H9 (cell line): ENCODE data around the gene MAP1LC3B. TPM values are rescaled to one million over a fixed set of nuclear protein-coding genes. Genes with fewer than 3 reads are reported as not detected.

ENCODE experiments used
- DNase-seq: peaks from one replicate; pipeline ENCODE4 v3.0.0-alpha.2; 2017
- H2AFZ ChIP-seq: one replicate; pipeline ENCODE4 v1.6.1; 2013; ENCODE audit warnings: mild to moderate bottlenecking, low read length, control low read depth, moderate library complexity
- H2AK5ac ChIP-seq: 2 replicates; pipeline ENCODE4 v1.6.1; 2013; ENCODE audit warnings: low read length, control low read depth, mixed read lengths; ENCODE audit not compliant: insufficient read length
- H2BK120ac ChIP-seq: one replicate; pipeline ENCODE4 v1.6.1; 2013; ENCODE audit warnings: low read depth, mild to moderate bottlenecking, low read length, control low read depth, inconsistent platforms; ENCODE audit not compliant: poor library complexity, severe bottlenecking
- H2BK12ac ChIP-seq: 2 replicates; pipeline ENCODE4 v1.6.1; 2013; ENCODE audit warnings: low read length, control low read depth, mixed read lengths, low read depth; ENCODE audit not compliant: insufficient read length
- H2BK15ac ChIP-seq: 2 replicates; pipeline ENCODE4 v1.6.1; 2013; ENCODE audit warnings: low read depth, low read length, control low read depth
- H2BK20ac ChIP-seq: one replicate; pipeline ENCODE4 v1.6.1; 2013; ENCODE audit warnings: low read depth, mild to moderate bottlenecking, low read length, control low read depth, inconsistent platforms; ENCODE audit not compliant: poor library complexity, severe bottlenecking
- H2BK5ac ChIP-seq: 2 replicates; pipeline ENCODE4 v1.6.1; 2013; ENCODE audit warnings: low read length, control low read depth, mixed read lengths; ENCODE audit not compliant: insufficient read length
- H3K14ac ChIP-seq: 2 replicates; pipeline ENCODE4 v1.6.1; 2013; ENCODE audit warnings: low read length, control low read depth; ENCODE audit not compliant: insufficient read depth
- H3K18ac ChIP-seq: 2 replicates; pipeline ENCODE4 v1.6.1; 2013; ENCODE audit warnings: low read depth, mild to moderate bottlenecking, mixed read lengths, low read length, control low read depth; ENCODE audit not compliant: insufficient read length
- H3K23ac ChIP-seq: 2 replicates; pipeline ENCODE4 v1.6.1; 2013; ENCODE audit warnings: low read length, control low read depth, mixed read lengths, low read depth; ENCODE audit not compliant: insufficient read length
- H3K23me2 ChIP-seq: 2 replicates; pipeline ENCODE4 v1.6.1; 2013; ENCODE audit warnings: low read depth, mild to moderate bottlenecking, mixed read lengths, low read length, control low read depth; ENCODE audit not compliant: insufficient read length, poor library complexity, severe bottlenecking
- H3K27ac ChIP-seq: 2 replicates; pipeline ENCODE4 v1.5.1; 2013; ENCODE audit warnings: low read length, control low read depth, mixed read lengths, low read depth; ENCODE audit not compliant: insufficient read length
- H3K27me3 ChIP-seq: 2 replicates; pipeline ENCODE4 v1.6.1; 2013; ENCODE audit warnings: low read length, control low read depth, inconsistent platforms; ENCODE audit not compliant: insufficient read depth
- H3K4ac ChIP-seq: 2 replicates; pipeline ENCODE4 v1.6.1; 2013; ENCODE audit warnings: low read depth, mild to moderate bottlenecking, control low read depth, inconsistent platforms, low read length, moderate library complexity
- H3K4me1 ChIP-seq: 2 replicates; pipeline ENCODE4 v1.6.1; 2013; ENCODE audit warnings: low read length, control low read depth, inconsistent platforms; ENCODE audit not compliant: insufficient read depth
- H3K4me2 ChIP-seq: 2 replicates; pipeline ENCODE4 v1.6.1; 2013; ENCODE audit warnings: low read length, control low read depth, mixed read lengths; ENCODE audit not compliant: insufficient read length, insufficient read depth
- H3K56ac ChIP-seq: 2 replicates; pipeline ENCODE4 v1.6.1; 2013; ENCODE audit warnings: low read depth, mild to moderate bottlenecking, mixed read lengths, low read length, control low read depth; ENCODE audit not compliant: insufficient read length
- H3K79me1 ChIP-seq: 2 replicates; pipeline ENCODE4 v1.6.1; 2013; ENCODE audit warnings: low read depth, mild to moderate bottlenecking, moderate library complexity, low read length, control low read depth, inconsistent platforms; ENCODE audit not compliant: insufficient read depth, poor library complexity, severe bottlenecking
- H3K79me2 ChIP-seq: 2 replicates; pipeline ENCODE4 v1.6.1; 2013; ENCODE audit warnings: low read length, control low read depth, inconsistent platforms; ENCODE audit not compliant: insufficient read depth
- H3K9ac ChIP-seq: 2 replicates; pipeline ENCODE4 v1.6.1; 2013; ENCODE audit warnings: low read length, control low read depth, mixed read lengths; ENCODE audit not compliant: insufficient read length; ENCODE audit errors: extremely low read depth
- H3K9me3 ChIP-seq: one replicate; pipeline ENCODE4 v1.6.1; 2013; ENCODE audit warnings: low read depth, low read length, inconsistent platforms; ENCODE audit not compliant: control insufficient read depth
- H3T11ph ChIP-seq: one replicate; pipeline ENCODE4 v1.6.1; 2013; ENCODE audit warnings: mild to moderate bottlenecking, low read length, control low read depth, inconsistent platforms
- H4K20me1 ChIP-seq: one replicate; pipeline ENCODE4 v1.6.1; 2013; ENCODE audit not compliant: control insufficient read depth, insufficient read length, insufficient read depth
- H4K5ac ChIP-seq: 2 replicates; pipeline ENCODE4 v1.6.1; 2013; ENCODE audit warnings: low read depth, mild to moderate bottlenecking, mixed read lengths, low read length, control low read depth; ENCODE audit not compliant: insufficient read length
- H4K8ac ChIP-seq: replicated peaks from 2 replicates; pipeline ENCODE4 v1.6.1; 2013; ENCODE audit warnings: low read length, control low read depth, mixed read lengths, low read depth; ENCODE audit not compliant: insufficient read length
- H4K91ac ChIP-seq: 2 replicates; pipeline ENCODE4 v1.6.1; 2013; ENCODE audit warnings: low read depth, mild to moderate bottlenecking, moderate library complexity, mixed read lengths, low read length, control low read depth; ENCODE audit not compliant: insufficient read length
- H3K27ac Mint-ChIP-seq, 3 experiments: 2 replicates in 2 of 3; 3 replicates in 1 of 3; pipeline ENCODE4 v1.8.0; 2020 to 2021; ENCODE audit warnings: mixed read lengths in 3 of 3, mild to moderate bottlenecking in 1 of 3, moderate library complexity in 1 of 3
- H3K27me3 Mint-ChIP-seq: 2 replicates; pipeline ENCODE4 v1.8.0; 2021; ENCODE audit warnings: low read depth, mild to moderate bottlenecking, moderate library complexity, mixed read lengths
- H3K36me3 Mint-ChIP-seq, 3 experiments: 2 replicates in 2 of 3; 3 replicates in 1 of 3; pipeline ENCODE4 v1.8.0; 2020 to 2021; ENCODE audit warnings: low read depth in 3 of 3, mixed read lengths in 3 of 3; ENCODE audit not compliant: insufficient read depth in 1 of 3
- H3K4me1 Mint-ChIP-seq, 2 experiments: 2 replicates each; pipeline ENCODE4 v1.8.0; 2020; ENCODE audit warnings: mixed read lengths in 2 of 2
- H3K4me3 Mint-ChIP-seq, 2 experiments: 2 replicates in 1 of 2; 3 replicates in 1 of 2; pipeline ENCODE4 v1.8.0; 2020 to 2021; ENCODE audit warnings: mild to moderate bottlenecking in 2 of 2, mixed read lengths in 2 of 2, moderate library complexity in 1 of 2
- H3K9me3 Mint-ChIP-seq, 2 experiments: 2 replicates in 1 of 2; 3 replicates in 1 of 2; pipeline ENCODE4 v1.8.0; 2020; ENCODE audit warnings: mild to moderate bottlenecking in 2 of 2, mixed read lengths in 2 of 2, moderate library complexity in 1 of 2
- WGBS: extraction: QIAGEN DNeasy Blood & Tissue Kit; methylation state at CpG from one replicate; pipeline ENCODE4 v1.1.7; 2013; ENCODE audit warnings: missing lambda C conversion rate, low lambda C conversion rate, mixed read lengths; ENCODE audit not compliant: insufficient read length; ENCODE audit errors: extremely low coverage; 5-methylcytosine and 5-hydroxymethylcytosine counted together
- total RNA-seq: library from RNA; stranded (reverse); gene quantifications from 2 replicates; pipeline ENCODE4 v1.2.1, GENCODE V29; 2021
- TF ChIP-seq, protein P1 (sequence below): fragments of 200-600 bp; sonication (generic); conservative IDR thresholded peaks from 3 replicates; pipeline ENCODE4 v1.8.0; 2021; ENCODE audit warnings: antibody characterized with exemption, mild to moderate bottlenecking

The MAP1LC3B gene
- total RNA-seq, 1 experiment from 2014 or later, result 47.1 TPM

DNA sequence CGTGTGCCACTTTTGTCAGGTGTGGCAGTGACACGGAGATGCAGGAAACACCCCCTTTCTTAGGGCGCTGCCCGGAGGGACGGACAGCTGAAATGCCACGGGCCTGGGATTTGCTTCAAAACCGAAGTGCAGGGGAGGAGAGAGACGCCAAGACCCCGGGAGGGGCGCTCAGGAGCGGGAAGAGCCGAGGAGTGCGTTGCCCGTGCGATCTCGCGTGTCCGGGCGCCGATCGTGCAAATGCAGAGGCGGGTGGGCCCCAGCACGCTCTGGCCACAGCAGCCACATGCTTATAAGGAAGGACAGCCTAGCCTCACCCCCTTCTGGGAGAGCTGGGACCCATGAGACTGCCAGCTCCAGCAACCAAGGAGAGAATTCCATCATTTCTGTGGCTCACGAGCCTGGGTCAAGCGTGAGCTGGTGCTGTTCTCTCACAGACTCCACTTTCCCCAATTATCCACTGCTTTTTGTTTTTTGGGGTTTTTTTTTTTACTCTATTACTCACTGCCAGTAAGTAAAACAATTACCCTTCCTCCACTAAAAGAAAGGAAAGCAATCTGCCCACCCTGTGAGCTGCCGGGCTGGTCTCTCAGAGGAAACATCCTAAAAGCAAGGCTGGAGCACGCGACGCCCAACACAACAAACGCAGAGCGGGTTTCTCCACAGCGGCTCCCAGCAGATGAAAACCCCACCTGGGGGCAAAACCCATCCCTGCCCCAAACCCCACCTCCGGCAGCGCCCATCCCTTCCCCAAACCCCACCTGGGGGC, 47.8 kb upstream of the MAP1LC3B start:
- Histone ChIP-seq H4K91ac (no peak overlapping the region), H3K18ac (no peak overlapping the region), H4K20me1 (no peaks in the 10 kb centered on the region), H2BK12ac (no peak overlapping the region), H4K5ac (no peak overlapping the region), H3K14ac (no peak overlapping the region; the same call in 1 of the 2 replicates), H3K27me3 (no peaks in the 10 kb centered on the region), H3K79me1 (peaks cover 3% of the 10 kb centered on the region), H3K4me1 (no peaks in the 10 kb centered on the region; the same call in 1 of the 2 replicates), H3K27ac (no peak overlapping the region), H2BK20ac (no peak overlapping the region), H3K9ac (no peak overlapping the region), H3K56ac (no peak overlapping the region), H3T11ph (no peak overlapping the region), H3K23ac (no peak overlapping the region), H4K8ac (no peak overlapping the region), H2BK120ac (no peak overlapping the region), H3K23me2 (no peaks in the 10 kb centered on the region), H2BK5ac (no peak overlapping the region), H2AK5ac (no peak overlapping the region), H3K79me2 (no peaks in the 10 kb centered on the region), H2BK15ac (no peak overlapping the region), H2AFZ (no peak overlapping the region), H3K4ac (no peak overlapping the region), H3K9me3 (no peaks in the 10 kb centered on the region), H3K4me2 (no peak overlapping the region)
- H3K4me1 Mint-ChIP-seq, result peaks cover 9 to 29% of the 10 kb centered on the region in 2 experiments
- H3K27me3 Mint-ChIP-seq, result no peaks in the 10 kb centered on the region
- H3K27ac Mint-ChIP-seq, result peak overlapping the region; percentile 52 to 84 (median 70); a peak in 4 of 7 replicates
- H3K36me3 Mint-ChIP-seq, result peaks cover 6 to 21% (median 7%) of the 10 kb centered on the region in 3 experiments; a peak in 6 of 7 replicates
- WGBS, result no CpG with 5 or more reads among the region's 34 CpGs
- no peaks in the 10 kb centered on the region for H3K9me3 Mint-ChIP-seq
- TF ChIP-seq, protein P1, sequence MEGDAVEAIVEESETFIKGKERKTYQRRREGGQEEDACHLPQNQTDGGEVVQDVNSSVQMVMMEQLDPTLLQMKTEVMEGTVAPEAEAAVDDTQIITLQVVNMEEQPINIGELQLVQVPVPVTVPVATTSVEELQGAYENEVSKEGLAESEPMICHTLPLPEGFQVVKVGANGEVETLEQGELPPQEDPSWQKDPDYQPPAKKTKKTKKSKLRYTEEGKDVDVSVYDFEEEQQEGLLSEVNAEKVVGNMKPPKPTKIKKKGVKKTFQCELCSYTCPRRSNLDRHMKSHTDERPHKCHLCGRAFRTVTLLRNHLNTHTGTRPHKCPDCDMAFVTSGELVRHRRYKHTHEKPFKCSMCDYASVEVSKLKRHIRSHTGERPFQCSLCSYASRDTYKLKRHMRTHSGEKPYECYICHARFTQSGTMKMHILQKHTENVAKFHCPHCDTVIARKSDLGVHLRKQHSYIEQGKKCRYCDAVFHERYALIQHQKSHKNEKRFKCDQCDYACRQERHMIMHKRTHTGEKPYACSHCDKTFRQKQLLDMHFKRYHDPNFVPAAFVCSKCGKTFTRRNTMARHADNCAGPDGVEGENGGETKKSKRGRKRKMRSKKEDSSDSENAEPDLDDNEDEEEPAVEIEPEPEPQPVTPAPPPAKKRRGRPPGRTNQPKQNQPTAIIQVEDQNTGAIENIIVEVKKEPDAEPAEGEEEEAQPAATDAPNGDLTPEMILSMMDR, result no peak
- DNase-seq, result no peak
- no peak overlapping the region for H3K4me3 Mint-ChIP-seq
